Progenitor cell of endocrine pancreas (in vitro differentiated cells): ENCODE measurements around the gene EXTL1. TPM values are rescaled to one million over a fixed set of nuclear protein-coding genes. Genes with fewer than 3 reads are reported as not detected.

Source experiments
- DNase-seq: peaks from one replicate; pipeline ENCODE4 v3.0.0; 2021; ENCODE audit warnings: low spot score; ENCODE audit not compliant: unreplicated experiment
- H3K27ac Mint-ChIP-seq: 2 replicates; pipeline ENCODE4 v1.8.0; 2021; ENCODE audit warnings: mild to moderate bottlenecking, moderate library complexity, mixed read lengths
- H3K27me3 Mint-ChIP-seq: 2 replicates; pipeline ENCODE4 v1.8.0; 2021; ENCODE audit warnings: mixed read lengths
- H3K36me3 Mint-ChIP-seq: 2 replicates; pipeline ENCODE4 v1.8.0; 2022; ENCODE audit warnings: mixed read lengths; ENCODE audit not compliant: insufficient read depth
- H3K4me1 Mint-ChIP-seq: 2 replicates; pipeline ENCODE4 v1.8.0; 2021; ENCODE audit warnings: low read depth, mixed read lengths
- H3K4me3 Mint-ChIP-seq: 2 replicates; pipeline ENCODE4 v1.8.0; 2021; ENCODE audit warnings: low read depth, mild to moderate bottlenecking, moderate library complexity, mixed read lengths
- H3K9me3 Mint-ChIP-seq: 2 replicates; pipeline ENCODE4 v1.8.0; 2021; ENCODE audit warnings: low read depth, mixed read lengths
- CTCF ChIP-seq: fragments of 200-600 bp; sonication (generic); IDR thresholded peaks from one replicate; pipeline ENCODE4 v1.5.0; 2021; ENCODE audit warnings: antibody characterized with exemption, mild to moderate bottlenecking; ENCODE audit not compliant: unreplicated experiment
- total RNA-seq: library from RNA; stranded (reverse); gene quantifications from 2 replicates; pipeline ENCODE4 v1.2.1, GENCODE V29; 2021

EXTL1 gene
- total RNA-seq, 1 donor from 2014 or later: 3.6 TPM

GRCh38 chr1:26053718-26054560, 32.4 kb downstream of the EXTL1 start:
- H3K9me3 Mint-ChIP-seq: no peaks in the 10 kb centered on the region
- H3K27me3 Mint-ChIP-seq: peaks cover 55% of the 10 kb centered on the region
- no peak overlapping the region for H3K27ac Mint-ChIP-seq
- H3K4me3 Mint-ChIP-seq: no peak overlapping the region
- peaks cover 2% of the 10 kb centered on the region for H3K4me1 Mint-ChIP-seq
- TF ChIP-seq CTCF: no peak
- H3K36me3 Mint-ChIP-seq: no peaks in the 10 kb centered on the region
- DNase-seq: no peak

GRCh38 chr1:26055041-26055440, 33.5 kb downstream of the EXTL1 start:
- peaks cover 52% of the 10 kb centered on the region for H3K27me3 Mint-ChIP-seq
- DNase-seq: no peak
- H3K4me3 Mint-ChIP-seq: no peak overlapping the region
- no peaks in the 10 kb centered on the region for H3K9me3 Mint-ChIP-seq
- H3K36me3 Mint-ChIP-seq: no peaks in the 10 kb centered on the region
- H3K27ac Mint-ChIP-seq: no peak overlapping the region
- no peak for TF ChIP-seq CTCF
- H3K4me1 Mint-ChIP-seq: peaks cover 2% of the 10 kb centered on the region

- no peak for DNase-seq
- Mint-ChIP-seq H3K9me3 (no peaks in the 10 kb centered on the region), H3K4me1 (no peaks in the 10 kb centered on the region), H3K4me3 (no peak overlapping the region), H3K27ac (no peak overlapping the region), H3K36me3 (no peaks in the 10 kb centered on the region), H3K27me3 (peaks cover 41% of the 10 kb centered on the region)
- TF ChIP-seq CTCF: no peak
Observed at GRCh38 chr1:26057189-26057588, 35.6 kb downstream of the EXTL1 start.

- Mint-ChIP-seq H3K4me1 (no peaks in the 10 kb centered on the region), H3K27me3 (peaks cover 41% of the 10 kb centered on the region)
Observed at GRCh38 chr1:26058052-26058595, 36.5 kb downstream of the EXTL1 start.

GRCh38 chr1:26059906-26060305, 38.3 kb downstream of the EXTL1 start:
- Mint-ChIP-seq H3K27me3 (peaks cover 29% of the 10 kb centered on the region), H3K9me3 (no peaks in the 10 kb centered on the region), H3K4me3 (no peak overlapping the region), H3K36me3 (no peaks in the 10 kb centered on the region), H3K4me1 (peaks cover 5% of the 10 kb centered on the region), H3K27ac (no peak overlapping the region)
- DNase-seq: no peak
- TF ChIP-seq CTCF: no peak

More at GRCh38 chr1:26058052-26058595, 36.5 kb downstream of the EXTL1 start:
- no peaks in the 10 kb centered on the region for H3K9me3 Mint-ChIP-seq
- no peaks in the 10 kb centered on the region for H3K36me3 Mint-ChIP-seq
- H3K27ac Mint-ChIP-seq: no peak overlapping the region
- no peak overlapping the region for H3K4me3 Mint-ChIP-seq
- TF ChIP-seq CTCF: no peak
- no peak for DNase-seq
